GM13977 (cell line): Measurements from ENCODE around the gene METTL6.

Source experiments
- DNase-seq: peaks from one replicate; pipeline ENCODE4 v3.0.0; 2012; ENCODE audit warnings: low spot score
- in situ Hi-C: fragments of 300-500 bp; cut with MboI; formaldehyde crosslinking; loops from one replicate; pipeline ENCODE4 v1.12.0; 2022; ENCODE audit warnings: low sequenced_read_pairs, low pct_unique_long_range_greater_than_20kb, mixed read lengths, inconsistent platforms; ENCODE audit not compliant: unreplicated experiment
- TF ChIP-seq, protein P1 (sequence below): IDR thresholded peaks from 2 replicates; pipeline ENCODE4 v1.5.1; 2012; ENCODE audit warnings: mild to moderate bottlenecking, control low read depth; ENCODE audit not compliant: insufficient read depth; ENCODE audit errors: extremely low read depth, missing control alignments

METTL6 gene

DNA sequence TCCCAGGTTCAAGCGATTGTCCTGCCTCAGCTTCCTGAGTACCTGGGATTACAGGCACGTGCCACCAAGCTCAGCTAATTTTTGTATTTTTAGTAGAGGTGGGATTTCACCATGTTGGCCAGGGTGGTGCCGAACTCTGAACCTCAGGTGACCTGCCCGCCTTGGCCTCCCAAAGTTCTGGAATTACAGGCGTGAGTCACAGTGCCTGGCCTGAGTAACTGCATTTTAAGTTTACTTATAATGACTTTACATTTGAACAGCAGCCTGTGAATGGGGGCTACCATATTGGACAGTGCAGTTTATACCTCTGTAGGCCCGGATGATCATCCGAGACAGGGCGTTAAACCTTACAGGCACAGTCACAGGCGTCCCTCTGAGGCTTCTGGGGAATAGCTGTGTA is 24.8 kb upstream of the METTL6 start:
- in situ Hi-C loops: no loop called here
- DNase-seq: no peak
- TF ChIP-seq, protein P1, sequence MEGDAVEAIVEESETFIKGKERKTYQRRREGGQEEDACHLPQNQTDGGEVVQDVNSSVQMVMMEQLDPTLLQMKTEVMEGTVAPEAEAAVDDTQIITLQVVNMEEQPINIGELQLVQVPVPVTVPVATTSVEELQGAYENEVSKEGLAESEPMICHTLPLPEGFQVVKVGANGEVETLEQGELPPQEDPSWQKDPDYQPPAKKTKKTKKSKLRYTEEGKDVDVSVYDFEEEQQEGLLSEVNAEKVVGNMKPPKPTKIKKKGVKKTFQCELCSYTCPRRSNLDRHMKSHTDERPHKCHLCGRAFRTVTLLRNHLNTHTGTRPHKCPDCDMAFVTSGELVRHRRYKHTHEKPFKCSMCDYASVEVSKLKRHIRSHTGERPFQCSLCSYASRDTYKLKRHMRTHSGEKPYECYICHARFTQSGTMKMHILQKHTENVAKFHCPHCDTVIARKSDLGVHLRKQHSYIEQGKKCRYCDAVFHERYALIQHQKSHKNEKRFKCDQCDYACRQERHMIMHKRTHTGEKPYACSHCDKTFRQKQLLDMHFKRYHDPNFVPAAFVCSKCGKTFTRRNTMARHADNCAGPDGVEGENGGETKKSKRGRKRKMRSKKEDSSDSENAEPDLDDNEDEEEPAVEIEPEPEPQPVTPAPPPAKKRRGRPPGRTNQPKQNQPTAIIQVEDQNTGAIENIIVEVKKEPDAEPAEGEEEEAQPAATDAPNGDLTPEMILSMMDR: no peak

DNA sequence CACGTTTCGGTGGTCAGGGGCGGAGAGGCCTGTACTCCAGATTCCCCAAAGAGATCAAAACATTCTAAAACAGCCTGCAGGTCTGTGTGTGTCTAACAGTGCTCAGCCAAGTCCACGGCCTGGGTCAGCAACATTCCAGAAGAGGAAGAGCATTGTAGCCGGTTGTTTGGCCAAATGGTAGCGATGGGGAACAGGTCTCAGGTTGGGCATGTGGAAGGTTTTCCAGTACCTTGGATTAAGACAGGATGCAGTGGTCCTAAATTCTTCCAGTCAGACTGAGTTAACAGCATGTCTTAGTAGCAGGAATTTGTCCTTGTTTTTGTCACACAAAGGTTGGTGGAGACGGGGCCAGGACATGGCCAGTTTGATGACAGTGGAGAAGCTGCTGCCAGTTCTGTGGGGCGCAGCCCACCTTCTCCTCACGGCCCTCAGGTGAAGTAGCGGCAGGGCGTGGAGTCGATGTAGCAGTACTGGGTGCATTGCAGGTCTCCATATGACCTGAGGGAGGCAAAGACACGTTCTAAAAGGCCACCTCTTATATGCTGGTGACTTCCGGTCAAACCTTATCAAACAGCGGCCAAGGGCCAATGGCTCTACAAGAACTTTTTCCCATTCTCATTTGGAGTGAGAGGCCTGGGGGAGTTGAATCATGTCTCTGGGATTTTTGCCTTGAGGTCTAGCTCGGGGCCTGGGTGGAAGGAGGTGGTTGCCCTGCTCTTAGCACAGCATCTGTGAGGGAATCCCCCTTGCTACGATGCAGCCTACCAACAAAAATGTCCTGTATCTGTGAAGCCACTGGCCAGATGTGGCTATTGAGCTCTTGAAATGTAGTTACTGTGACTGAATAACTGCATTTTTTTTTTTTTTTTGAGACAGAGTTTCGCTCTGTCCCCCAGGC is 24.1 kb upstream of the METTL6 start:
- TF ChIP-seq, protein P1: no peak
- DNase-seq: no peak
- in situ Hi-C loops: no loop called here

DNA sequence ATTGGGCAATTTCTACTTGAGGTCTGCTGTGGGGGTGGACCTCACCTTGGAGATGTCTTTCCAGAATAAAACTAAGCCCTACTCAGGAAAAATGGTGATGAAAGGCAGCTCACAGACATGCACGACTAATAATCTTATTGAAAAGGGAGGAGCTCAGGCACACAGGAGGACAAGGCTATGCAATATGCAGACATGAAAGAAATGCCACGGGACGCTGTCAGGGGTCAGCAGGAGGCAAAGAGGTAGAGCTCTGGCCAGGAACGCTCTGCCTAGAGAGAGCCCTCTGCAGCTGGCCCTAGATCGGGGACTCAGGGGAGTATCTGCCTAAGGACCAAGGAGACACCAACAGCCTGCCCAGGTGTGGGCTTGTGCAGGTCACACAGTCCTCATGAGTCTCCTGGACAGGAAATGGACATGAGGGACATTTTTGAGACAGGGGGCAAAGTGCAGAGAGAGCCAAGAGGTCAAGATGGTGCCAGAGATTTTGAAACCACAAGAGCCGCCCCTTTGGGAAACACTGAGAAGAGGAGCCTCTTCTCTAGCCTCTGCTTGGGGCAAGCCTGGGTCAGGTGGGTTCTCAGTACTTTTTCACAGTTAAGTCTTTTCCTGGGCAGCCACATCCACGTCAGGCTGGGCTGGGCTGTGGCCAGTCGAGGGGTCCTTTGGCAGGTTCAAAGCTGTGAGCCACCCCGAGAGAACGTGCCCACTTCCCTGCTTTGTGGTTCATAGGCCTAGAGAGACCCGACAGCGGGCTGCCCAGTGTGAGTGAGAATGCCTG is 23.3 kb upstream of the METTL6 start:
- TF ChIP-seq, protein P1: no peak
- in situ Hi-C loops: no loop called here
- no peak for DNase-seq

DNA sequence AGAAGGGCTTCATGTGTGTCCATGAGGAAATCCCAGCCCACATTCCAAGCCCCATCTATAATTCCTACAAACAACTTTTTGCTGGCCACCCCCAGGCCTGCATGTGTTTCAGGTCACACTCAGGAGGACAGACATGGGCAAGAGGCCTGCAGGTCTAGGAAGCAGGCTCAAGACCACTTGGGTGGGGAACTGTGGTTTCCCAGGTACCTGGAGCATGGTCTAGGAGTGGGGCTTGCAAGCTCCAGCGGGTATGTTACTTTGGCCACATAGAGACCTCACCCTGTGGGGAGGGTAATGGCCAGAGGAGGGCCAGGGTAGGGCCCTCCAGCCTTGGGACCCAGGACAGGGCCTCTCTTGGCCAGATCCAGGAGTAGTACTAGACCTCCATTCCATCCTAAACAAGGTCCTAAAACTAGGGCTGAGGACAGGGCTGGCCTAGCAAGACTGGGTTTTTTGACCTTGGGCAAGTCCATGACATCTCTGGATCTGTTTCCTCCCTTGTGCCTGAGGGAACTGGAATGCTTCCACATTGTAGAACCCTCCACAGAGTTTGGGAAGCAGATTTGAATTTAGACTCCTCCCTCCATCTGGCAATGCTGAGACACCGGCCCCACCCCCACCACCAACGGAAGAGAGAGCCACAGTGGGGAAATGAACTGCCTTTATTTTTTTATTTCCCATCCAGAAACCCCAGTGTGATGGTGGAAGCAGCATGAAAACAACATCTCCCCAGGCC is 22.3 kb upstream of the METTL6 start:
- TF ChIP-seq, protein P1: no peak

DNA sequence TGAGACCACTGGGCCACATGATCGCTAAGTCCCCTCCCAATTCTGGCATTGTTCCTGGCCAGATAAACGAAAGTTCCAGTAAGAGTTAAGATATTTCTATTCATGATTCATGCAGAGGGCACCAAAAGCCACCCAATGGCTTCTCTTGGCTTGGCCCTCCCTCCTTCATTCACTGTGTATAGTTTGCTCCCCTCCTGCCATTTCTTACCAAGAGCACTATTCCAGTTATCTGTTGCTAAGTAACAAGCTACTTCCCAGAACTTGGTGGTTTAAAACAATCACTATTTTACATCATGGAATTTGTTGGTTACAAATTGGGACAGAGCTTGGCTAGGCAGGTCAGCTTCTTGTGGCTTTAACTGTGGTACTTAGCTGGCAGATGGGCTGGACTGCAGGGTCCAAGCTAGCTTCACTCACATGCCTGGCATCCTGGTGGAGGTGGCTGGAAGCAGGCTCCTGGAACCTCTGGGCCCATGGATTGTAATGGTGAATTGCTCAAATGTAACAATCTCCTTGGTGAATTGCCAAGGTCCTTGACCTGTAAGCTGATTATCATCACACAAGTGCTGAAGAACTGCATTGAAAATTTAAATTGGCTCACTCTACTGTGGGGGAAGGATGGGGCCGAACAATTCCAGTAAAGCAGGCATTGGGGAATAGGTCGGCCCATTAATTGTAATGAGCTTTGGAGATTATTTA is 16.6 kb upstream of the METTL6 start:
- DNase-seq: no peak
- TF ChIP-seq, protein P1: no peak
- in situ Hi-C loops: loop anchor here (25.0 kb wide), 1 partner anchor 368 kb away; no protein-coding TSS in a partner anchor

More for the DNA sequence above, 22.3 kb upstream of the METTL6 start:
- no peak for DNase-seq
- in situ Hi-C loops: loop anchor here (25.0 kb wide), 1 partner anchor 363 kb away; no protein-coding TSS in a partner anchor
